Kidney (tissue), 14 donors: Measurements from ENCODE around the gene RIN3. TPM values are rescaled to one million over a fixed set of nuclear protein-coding genes. Genes with fewer than 3 reads are reported as not detected.
A peak's percentile ranks its signal among the peaks of the same experiment; 100 is the strongest.

Source experiments
- DNase-seq, 5 donors: peaks; one replicate each; pipeline ENCODE4 v3.0.0-alpha.2; 2013 to 2020
- FAIRE-seq: peaks from 2 replicates; lab custom pipeline; 2012; peaks lifted over from hg19 to GRCh38; lab: Jason Lieb, UNC
- H3K27ac ChIP-seq, 2 donors: one replicate each; pipeline ENCODE4 v1.7.0; 2013; ENCODE audit warnings: low read depth in 2 of 2, low read length in 2 of 2, inconsistent platforms in 1 of 2
- H3K27me3 ChIP-seq: one replicate; pipeline ENCODE4 v1.7.1; 2013; ENCODE audit warnings: low read length, inconsistent platforms; ENCODE audit not compliant: control insufficient read depth, insufficient read depth
- H3K36me3 ChIP-seq, 3 donors: one replicate each; pipeline versions ENCODE4 v1.7.0 to v1.7.1; 2013; ENCODE audit warnings: low read length in 3 of 3, control low read depth in 1 of 3, inconsistent platforms in 1 of 3; ENCODE audit not compliant: insufficient read depth in 3 of 3, control insufficient read depth in 2 of 3
- H3K4me1 ChIP-seq, 3 donors: one replicate each; pipeline versions ENCODE4 v1.7.0 to v1.7.1; 2013; ENCODE audit warnings: low read length in 3 of 3, inconsistent platforms in 1 of 3, low read depth in 1 of 3; ENCODE audit not compliant: control insufficient read depth in 2 of 3, insufficient read depth in 2 of 3
- H3K4me3 ChIP-seq, 3 donors: one replicate each; pipeline versions ENCODE4 v1.7.0 to v1.8.1; 2013; ENCODE audit warnings: low read length in 3 of 3, control low read depth in 1 of 3, inconsistent platforms in 1 of 3
- H3K9ac ChIP-seq, 3 donors: one replicate each; pipeline versions ENCODE4 v1.7.0 to v1.7.1; 2013; ENCODE audit warnings: low read length in 3 of 3, control low read depth in 1 of 3, inconsistent platforms in 1 of 3
- H3K9me3 ChIP-seq, 3 donors: one replicate each; pipeline versions ENCODE4 v1.7.0 to v1.7.1; 2013; ENCODE audit warnings: low read length in 3 of 3, control low read depth in 1 of 3, inconsistent platforms in 1 of 3; ENCODE audit not compliant: control insufficient read depth in 2 of 3, insufficient read depth in 1 of 3
- intact Hi-C: fragments of 100-400 bp; cut with DNase I; formaldehyde crosslinking; loops from one replicate; pipeline ENCODE4 v1.11.1; 2022
- polyA plus RNA-seq: library from polyadenylated mRNA; stranded (reverse); fragments of 350-450 nt; fragmentation: Illumina TruSeq; extraction: RNeasy Lipid Tissue Mini Kit (QIAGEN cat#74804); gene quantifications from one replicate; pipeline ENCODE4 v1.2.3, GENCODE V29; 2014; ENCODE audit warnings: low read depth, low replicate concordance; ENCODE audit not compliant: insufficient read depth
- total RNA-seq: library from RNA; stranded (reverse); fragmentation: NEBNext Ultra II Directional; extraction: Animal tissue kit (Norgen Biotek cat#: 25700); gene quantifications from one replicate; pipeline ENCODE4 v1.2.1, GENCODE V29; 2021
- TF ChIP-seq, protein P1 (sequence below): IDR thresholded peaks from 3 replicates; pipeline ENCODE4 v1.5.1; 2012; ENCODE audit warnings: mild to moderate bottlenecking, moderate library complexity, borderline replicate concordance; ENCODE audit not compliant: insufficient read depth; ENCODE audit errors: extremely low read depth
- donor health status: control.
- donor health status: control.
- donor health status: control.
- donor health status: control.
- donor health status: control.
- donor health status: DM: yes; HTN: yes; CAD: no.
- donor health status: Normal renal cell carcinoma (clear cell type).

The RIN3 gene
- total and polyA plus RNA-seq, 2 donors from 2014 or later, result 7.1 to 30.4 TPM

DNA sequence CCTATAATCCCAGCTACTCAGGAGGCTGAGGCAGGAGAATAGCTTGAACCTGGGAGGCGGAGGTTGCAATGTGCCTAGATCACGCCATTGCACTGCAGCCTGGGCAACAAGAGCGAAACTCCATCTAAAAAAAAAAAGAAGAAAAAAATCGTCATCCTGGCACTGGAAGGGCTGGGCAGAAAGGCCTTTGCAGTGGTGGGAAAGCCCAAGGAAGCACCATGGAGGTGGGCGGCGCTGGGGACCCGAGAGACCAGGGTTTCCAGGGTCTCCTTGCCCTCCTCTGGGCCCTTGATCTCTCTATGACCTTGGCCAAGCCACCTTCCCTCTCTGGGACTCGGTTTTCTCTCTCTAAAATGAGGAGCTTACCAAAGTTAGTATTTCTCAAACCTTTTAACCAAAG, 169.5 kb downstream of the RIN3 start:
- FAIRE-seq, result no peak
- H3K9ac ChIP-seq, result no peak overlapping the region
- H3K4me3 ChIP-seq, result no peak overlapping the region
- intact Hi-C loops, result no loop called here
- DNase-seq, result peak in 1 of 5 donors; percentile 65
- H3K4me1 ChIP-seq, result no peaks in the 10 kb centered on the region
- TF ChIP-seq, protein P1, sequence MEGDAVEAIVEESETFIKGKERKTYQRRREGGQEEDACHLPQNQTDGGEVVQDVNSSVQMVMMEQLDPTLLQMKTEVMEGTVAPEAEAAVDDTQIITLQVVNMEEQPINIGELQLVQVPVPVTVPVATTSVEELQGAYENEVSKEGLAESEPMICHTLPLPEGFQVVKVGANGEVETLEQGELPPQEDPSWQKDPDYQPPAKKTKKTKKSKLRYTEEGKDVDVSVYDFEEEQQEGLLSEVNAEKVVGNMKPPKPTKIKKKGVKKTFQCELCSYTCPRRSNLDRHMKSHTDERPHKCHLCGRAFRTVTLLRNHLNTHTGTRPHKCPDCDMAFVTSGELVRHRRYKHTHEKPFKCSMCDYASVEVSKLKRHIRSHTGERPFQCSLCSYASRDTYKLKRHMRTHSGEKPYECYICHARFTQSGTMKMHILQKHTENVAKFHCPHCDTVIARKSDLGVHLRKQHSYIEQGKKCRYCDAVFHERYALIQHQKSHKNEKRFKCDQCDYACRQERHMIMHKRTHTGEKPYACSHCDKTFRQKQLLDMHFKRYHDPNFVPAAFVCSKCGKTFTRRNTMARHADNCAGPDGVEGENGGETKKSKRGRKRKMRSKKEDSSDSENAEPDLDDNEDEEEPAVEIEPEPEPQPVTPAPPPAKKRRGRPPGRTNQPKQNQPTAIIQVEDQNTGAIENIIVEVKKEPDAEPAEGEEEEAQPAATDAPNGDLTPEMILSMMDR, result no peak
- H3K9me3 ChIP-seq, result no peaks in the 10 kb centered on the region
- H3K36me3 ChIP-seq, result peaks cover 0 to 2% (median 0%) of the 10 kb centered on the region in 3 donors
- H3K27ac ChIP-seq, result no peak overlapping the region
- no peaks in the 10 kb centered on the region for H3K27me3 ChIP-seq

DNA sequence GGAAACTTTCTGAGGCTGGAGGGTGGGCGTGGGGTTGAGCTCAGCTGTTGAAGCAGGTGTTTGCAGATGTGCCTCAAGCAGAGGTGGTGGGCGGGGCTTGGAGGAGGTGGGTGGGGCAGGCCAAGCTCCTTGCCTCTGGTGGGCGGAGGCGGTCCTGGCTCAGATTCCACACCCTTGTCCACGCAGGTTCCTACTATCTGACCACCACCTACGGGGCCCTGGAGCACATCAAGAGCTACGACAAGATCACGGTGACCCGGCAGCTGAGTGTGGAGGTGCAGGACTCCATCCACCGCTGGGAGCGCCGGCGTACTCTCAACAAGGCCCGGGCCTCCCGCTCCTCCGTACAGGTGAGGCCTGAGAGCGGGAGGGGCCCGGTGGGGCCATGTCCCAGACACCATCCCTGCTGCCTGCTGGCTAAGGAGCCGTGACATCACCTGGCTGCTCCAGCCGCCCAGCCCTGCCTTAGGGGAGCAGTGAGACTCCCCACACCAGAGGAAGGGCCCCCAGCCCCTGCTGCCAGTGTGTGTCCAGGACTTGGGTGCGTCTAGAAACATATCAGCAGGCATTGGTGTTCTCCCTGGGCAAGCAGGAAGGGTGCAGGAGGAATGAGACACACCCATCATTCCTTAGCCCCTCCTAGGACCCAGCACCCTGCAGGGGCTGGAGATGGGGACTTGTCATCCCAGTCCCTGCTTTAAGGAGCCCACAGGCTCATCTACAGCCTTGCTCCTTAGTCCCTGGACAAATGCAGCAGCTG, 171.4 kb downstream of the RIN3 start:
- Histone ChIP-seq H3K4me1 (no peaks in the 10 kb centered on the region), H3K9ac (no peak overlapping the region), H3K27me3 (no peaks in the 10 kb centered on the region), H3K4me3 (no peak overlapping the region), H3K9me3 (no peaks in the 10 kb centered on the region), H3K27ac (no peak overlapping the region), H3K36me3 (peaks cover 0 to 2% (median 0%) of the 10 kb centered on the region in 3 donors)
- FAIRE-seq, result no peak
- TF ChIP-seq, protein P1, result no peak
- intact Hi-C loops, result no loop called here
- peak in 1 of 5 donors; percentile 77 for DNase-seq

DNA sequence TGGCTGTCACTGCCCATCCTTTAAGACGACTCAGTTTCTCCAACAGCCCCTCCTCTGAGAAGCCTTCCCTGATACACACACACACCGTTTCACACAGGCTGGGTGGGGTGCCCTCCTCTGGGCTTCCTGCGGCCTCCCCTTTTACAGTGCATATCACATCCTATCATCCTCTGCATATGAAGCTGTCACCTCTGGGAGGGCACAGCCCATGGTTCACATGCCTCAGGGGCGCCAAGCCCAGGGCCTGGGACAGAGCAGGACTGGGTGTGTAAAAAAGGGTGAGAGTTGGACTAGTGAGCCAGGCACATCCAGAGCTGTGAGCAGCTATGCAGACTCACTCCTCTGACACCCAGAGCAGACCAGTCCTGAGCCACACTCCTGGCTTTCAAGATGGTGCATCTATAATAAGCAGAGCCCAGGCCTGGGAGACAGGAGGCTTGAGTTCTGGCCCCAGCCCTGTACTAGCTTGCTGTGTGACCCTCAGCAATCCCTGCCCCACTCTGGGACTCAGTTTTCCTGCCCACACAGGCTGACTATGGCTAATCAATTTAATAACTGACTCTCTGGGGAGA, 172.3 kb downstream of the RIN3 start:
- Histone ChIP-seq H3K27ac (no peak overlapping the region), H3K36me3 (peaks cover 0 to 2% (median 0%) of the 10 kb centered on the region in 3 donors), H3K27me3 (no peaks in the 10 kb centered on the region), H3K4me3 (no peak overlapping the region), H3K4me1 (no peaks in the 10 kb centered on the region), H3K9me3 (no peaks in the 10 kb centered on the region), H3K9ac (no peak overlapping the region)
- DNase-seq (peak in 1 of 5 donors; percentile 63), FAIRE-seq (no peak)
- TF ChIP-seq, protein P1, result no peak
- intact Hi-C loops, result no loop called here
